GM06990 (cell line): ENCODE results near the gene PCYT1A.
"Not testable (repeated sequence)": the region's sequence is repeated elsewhere in the genome, so short reads cannot be mapped to it uniquely, and the experiment has no call there.

Experiments used
- DNase-seq: peaks from one replicate; pipeline ENCODE4 v3.0.0-alpha.2; 2011; ENCODE audit not compliant: insufficient read length; ENCODE audit errors: extremely low read depth
- H3K27me3 ChIP-seq: replicated peaks from 2 replicates; pipeline ENCODE4 v1.6.0; 2011; ENCODE audit warnings: low read length; ENCODE audit not compliant: control insufficient read depth, insufficient read depth
- H3K36me3 ChIP-seq: 2 replicates; pipeline ENCODE4 v1.5.1; 2011; ENCODE audit warnings: low read length; ENCODE audit not compliant: control insufficient read depth, insufficient read depth
- H3K4me3 ChIP-seq: replicated peaks from 2 replicates; pipeline ENCODE4 v1.5.1; 2011; ENCODE audit warnings: low read depth, mild to moderate bottlenecking, control low read depth, low read length
- CTCF ChIP-seq: IDR thresholded peaks from 2 replicates; pipeline ENCODE4 v1.5.1; 2011; ENCODE audit warnings: low read length, control low read depth, mild to moderate bottlenecking, inconsistent platforms; ENCODE audit not compliant: insufficient read depth, poor library complexity, severe bottlenecking

Gene PCYT1A

GRCh38 chr3:196207159-196207832, 80.2 kb downstream of the PCYT1A start:
- Histone ChIP-seq H3K4me3 (peak overlapping the region; percentile 23; the same call in 1 of the 2 replicates), H3K27me3 (no peaks in the 10 kb centered on the region), H3K36me3 (no peaks in the 10 kb centered on the region)
- no peak for DNase-seq
- TF ChIP-seq CTCF = no peak

- DNase-seq, H3K36me3 ChIP-seq, H3K4me3 ChIP-seq, H3K27me3 ChIP-seq: not testable (repeated sequence)
- TF ChIP-seq CTCF = peak; percentile 19
Observed at GRCh38 chr3:196205442-196206205, 81.9 kb downstream of the PCYT1A start.

DNA sequence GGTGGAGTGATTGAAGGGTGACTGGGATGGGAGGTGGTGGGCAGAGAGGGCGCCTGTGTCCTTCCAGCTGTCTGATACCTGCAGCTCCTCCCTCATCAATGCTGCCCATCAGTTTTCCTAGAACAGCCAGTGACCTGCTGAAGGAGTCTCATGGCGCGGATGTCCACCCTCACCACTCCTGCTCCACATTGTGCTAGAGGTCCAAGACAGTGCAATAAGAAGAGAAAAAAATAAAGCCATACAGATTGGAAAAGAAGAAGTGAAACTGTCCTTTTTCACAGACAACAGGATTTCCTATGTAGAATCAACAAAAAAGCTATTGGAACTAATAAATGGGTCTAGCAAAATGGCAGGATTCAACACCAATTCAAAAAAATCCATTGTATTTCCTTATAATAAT, 83.7 kb downstream of the PCYT1A start:
- TF ChIP-seq CTCF = no peak
- Histone ChIP-seq H3K27me3 (no peaks in the 10 kb centered on the region), H3K36me3 (no peaks in the 10 kb centered on the region), H3K4me3 (no peak overlapping the region)
- no peak for DNase-seq

GRCh38 chr3:196202516-196202970, 85.0 kb downstream of the PCYT1A start:
- no peaks in the 10 kb centered on the region for H3K27me3 ChIP-seq
- TF ChIP-seq CTCF = no peak
- DNase-seq = no peak
- no peak overlapping the region for H3K4me3 ChIP-seq
- H3K36me3 ChIP-seq = no peaks in the 10 kb centered on the region

DNA sequence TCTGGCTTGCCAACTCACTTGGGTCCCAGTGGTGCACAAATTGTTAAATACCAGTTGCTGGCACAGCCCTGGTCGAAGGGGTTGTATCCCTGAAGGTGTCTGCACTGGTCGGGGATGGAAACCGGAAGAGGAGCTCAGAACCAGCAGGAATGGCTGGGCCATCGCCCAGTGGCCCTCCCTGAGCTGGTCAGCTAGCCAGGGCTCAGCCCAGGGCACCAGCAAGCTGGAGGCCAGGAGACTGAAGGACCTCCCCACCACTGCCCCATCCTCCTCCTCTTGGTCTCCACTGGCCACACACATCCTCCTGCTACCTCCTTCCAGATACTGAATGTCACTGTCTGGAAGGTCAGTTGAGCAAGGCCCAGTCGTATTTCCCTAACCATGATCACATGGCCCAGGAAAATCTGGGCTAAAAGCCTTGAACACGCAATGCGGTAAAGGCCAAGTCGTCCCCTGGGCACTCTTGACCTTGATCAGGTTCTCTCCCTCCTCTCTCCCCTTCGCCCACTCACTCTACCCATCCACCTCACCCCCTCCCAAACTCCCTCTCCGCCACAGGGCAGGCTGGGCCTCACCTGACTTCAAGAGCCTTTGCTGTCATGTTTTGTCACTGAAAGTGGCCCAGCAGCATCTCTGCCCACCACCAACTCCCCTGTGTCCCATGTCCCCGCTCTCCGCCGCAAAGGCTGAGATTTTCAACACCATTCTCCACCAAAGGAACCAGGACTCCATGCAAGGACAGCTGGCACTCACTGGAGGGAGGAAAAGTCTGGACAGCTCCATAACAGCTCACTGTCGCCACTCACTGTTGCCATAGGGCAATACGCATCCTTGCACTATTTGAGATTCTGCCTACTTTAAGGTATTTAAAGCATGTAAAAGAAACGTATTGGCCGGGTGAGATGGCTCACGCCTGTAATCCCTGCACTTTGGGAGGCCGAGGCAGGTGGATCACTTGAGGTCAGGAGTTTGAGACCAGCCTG, 88.5 kb downstream of the PCYT1A start:
- Histone ChIP-seq H3K4me3 (no peak overlapping the region), H3K36me3 (no peaks in the 10 kb centered on the region), H3K27me3 (no peaks in the 10 kb centered on the region)
- no peak for DNase-seq
- peak; percentile 29 for TF ChIP-seq CTCF
